Cardiac fibroblast (primary cell): Measurements from ENCODE around the gene C10orf90.
A peak's percentile ranks its signal among the peaks of the same experiment; 100 is the strongest.

ENCODE experiments used
- DNase-seq, 2 donors: peaks; one replicate each; pipeline versions ENCODE4 v3.0.0 to v3.0.0-alpha.2; 2010; ENCODE audit warnings: low read depth in 2 of 2
- H3K4me3 ChIP-seq, 2 donors: replicated peaks in 1 of 2; 1 replicate in 1 of 2; 2 replicates in 1 of 2; pipeline ENCODE4 v1.5.1; 2011; ENCODE audit warnings: low read depth in 2 of 2, low read length in 2 of 2, mild to moderate bottlenecking in 2 of 2, moderate library complexity in 1 of 2
- TF ChIP-seq, protein P1 (sequence below): IDR thresholded peaks from one replicate; pipeline ENCODE4 v1.5.1; 2011; ENCODE audit warnings: low read depth, mild to moderate bottlenecking, low read length, inconsistent platforms

The C10orf90 gene

DNA sequence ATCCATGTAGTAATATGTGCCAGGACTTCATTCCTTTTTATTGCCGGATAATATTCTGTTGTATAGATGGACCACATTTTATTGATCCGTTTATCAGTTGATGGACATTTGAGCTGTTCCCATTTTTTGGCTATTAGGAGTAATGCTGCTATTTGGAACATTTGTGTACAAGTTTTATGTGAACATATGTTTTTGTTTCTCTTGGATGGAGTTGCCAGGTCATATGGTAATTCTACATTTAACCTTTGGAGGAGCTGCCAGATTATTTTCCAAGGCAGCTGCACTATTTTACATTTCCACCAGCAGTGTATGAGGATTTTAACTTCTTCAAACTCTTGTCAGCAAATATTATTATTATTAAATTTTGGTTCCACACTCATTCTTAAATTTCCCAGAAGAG is 59.2 kb downstream of the C10orf90 start:
- TF ChIP-seq, protein P1, sequence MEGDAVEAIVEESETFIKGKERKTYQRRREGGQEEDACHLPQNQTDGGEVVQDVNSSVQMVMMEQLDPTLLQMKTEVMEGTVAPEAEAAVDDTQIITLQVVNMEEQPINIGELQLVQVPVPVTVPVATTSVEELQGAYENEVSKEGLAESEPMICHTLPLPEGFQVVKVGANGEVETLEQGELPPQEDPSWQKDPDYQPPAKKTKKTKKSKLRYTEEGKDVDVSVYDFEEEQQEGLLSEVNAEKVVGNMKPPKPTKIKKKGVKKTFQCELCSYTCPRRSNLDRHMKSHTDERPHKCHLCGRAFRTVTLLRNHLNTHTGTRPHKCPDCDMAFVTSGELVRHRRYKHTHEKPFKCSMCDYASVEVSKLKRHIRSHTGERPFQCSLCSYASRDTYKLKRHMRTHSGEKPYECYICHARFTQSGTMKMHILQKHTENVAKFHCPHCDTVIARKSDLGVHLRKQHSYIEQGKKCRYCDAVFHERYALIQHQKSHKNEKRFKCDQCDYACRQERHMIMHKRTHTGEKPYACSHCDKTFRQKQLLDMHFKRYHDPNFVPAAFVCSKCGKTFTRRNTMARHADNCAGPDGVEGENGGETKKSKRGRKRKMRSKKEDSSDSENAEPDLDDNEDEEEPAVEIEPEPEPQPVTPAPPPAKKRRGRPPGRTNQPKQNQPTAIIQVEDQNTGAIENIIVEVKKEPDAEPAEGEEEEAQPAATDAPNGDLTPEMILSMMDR: no peak
- H3K4me3 ChIP-seq: no peak overlapping the region
- DNase-seq: no peak

GRCh38 chr10:126609566-126609965 is 60.9 kb downstream of the C10orf90 start:
- no peak overlapping the region for H3K4me3 ChIP-seq
- TF ChIP-seq, protein P1: no peak

GRCh38 chr10:126599949-126600682 is 70.4 kb downstream of the C10orf90 start:
- H3K4me3 ChIP-seq: no peak overlapping the region
- DNase-seq: no peak
- TF ChIP-seq, protein P1: no peak

More at GRCh38 chr10:126609566-126609965, 60.9 kb downstream of the C10orf90 start:
- DNase-seq: no peak

DNA sequence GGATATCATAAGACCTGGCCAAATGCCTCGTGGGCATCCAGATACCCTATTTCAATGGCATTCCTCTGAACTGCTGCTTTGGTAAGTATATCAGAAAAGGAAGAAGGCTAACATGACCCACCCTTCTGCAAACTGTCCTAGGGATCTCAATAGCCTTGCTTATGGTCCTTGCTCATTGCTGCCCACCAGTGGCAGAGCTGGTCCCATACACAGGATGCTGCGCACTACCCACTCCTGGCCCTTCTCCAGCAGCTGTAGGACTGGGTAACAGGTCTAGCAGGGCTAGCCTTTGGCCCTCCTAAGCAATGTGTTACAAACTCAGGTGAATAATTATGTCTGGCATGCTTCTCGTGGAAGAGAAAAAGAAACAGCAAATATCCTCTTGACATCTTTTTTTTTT is 72.5 kb downstream of the C10orf90 start:
- peak; percentile 50 to 63 for DNase-seq
- TF ChIP-seq, protein P1: peak; percentile 82
- H3K4me3 ChIP-seq: no peak overlapping the region

DNA sequence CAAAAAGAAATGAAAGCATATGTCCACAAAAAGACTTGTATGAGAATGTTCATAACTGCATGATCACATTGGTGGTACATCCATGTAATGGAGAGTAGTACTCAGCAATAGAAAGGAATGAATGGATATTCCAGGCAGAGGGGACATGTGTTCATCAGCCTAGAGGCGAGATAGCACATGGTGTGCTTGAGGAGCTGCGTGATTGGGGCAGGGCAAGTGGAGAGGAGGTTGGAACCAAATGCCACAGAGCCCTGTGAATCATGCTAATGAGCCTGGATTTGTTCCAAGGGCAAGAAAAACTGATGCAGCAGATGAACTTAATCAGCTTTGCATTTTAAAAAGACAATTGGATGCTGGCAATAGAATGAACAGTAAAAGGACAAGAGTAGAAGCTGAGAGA is 73.3 kb downstream of the C10orf90 start:
- TF ChIP-seq, protein P1: no peak
- H3K4me3 ChIP-seq: no peak overlapping the region
- peak in 1 of 2 donors; percentile 25 for DNase-seq

- no peak for DNase-seq
- H3K4me3 ChIP-seq: no peak overlapping the region
- TF ChIP-seq, protein P1: no peak
Observed at GRCh38 chr10:126596472-126597016, 73.9 kb downstream of the C10orf90 start.
